Kidney tubule cell (primary cell): ENCODE measurements around the gene FAM53B.
A peak's percentile ranks its signal among the peaks of the same experiment; 100 is the strongest.

Experiments used
- DNase-seq: peaks from one replicate; pipeline ENCODE4 v3.0.0-alpha.2; 2018; ENCODE audit warnings: low spot score

The FAM53B gene

DNA sequence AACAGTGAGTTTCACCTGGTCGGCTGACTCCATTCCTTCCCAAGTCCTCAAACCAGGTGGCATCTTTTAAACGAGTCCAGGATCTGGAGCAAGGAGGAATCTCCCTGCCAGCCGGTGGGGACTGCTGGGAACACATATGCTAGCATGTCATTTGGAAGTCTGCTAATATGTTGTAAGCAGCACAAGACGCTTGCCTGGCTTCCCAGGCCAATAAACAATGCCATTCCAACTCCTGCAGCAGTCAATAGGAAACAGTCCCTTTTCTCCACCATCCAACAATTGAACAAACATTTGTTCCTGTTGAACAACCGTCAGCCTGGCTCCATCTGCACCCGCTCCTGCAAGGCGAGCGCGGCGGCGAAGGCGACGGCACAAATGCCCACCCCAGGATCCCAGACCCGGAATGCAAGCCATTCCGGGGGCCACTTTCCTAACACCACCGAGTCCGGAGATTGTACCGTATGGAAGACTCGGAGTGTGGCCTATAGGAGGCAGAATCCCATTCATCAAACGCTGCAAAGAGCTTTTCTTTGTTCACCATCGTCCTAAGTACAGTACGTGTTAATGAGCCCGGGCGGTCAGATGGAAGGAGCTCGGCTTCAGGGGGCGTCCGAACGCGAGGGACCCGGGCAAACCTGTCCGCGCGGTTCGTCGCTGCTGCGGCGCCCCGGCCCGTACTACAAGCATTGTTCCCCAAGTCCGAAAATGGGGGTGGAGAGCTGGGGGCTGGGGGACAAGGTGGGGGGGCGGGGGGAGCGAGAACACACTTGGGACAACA, 1.6 kb downstream of the FAM53B start:
- DNase-seq, result peak; percentile 37

DNA sequence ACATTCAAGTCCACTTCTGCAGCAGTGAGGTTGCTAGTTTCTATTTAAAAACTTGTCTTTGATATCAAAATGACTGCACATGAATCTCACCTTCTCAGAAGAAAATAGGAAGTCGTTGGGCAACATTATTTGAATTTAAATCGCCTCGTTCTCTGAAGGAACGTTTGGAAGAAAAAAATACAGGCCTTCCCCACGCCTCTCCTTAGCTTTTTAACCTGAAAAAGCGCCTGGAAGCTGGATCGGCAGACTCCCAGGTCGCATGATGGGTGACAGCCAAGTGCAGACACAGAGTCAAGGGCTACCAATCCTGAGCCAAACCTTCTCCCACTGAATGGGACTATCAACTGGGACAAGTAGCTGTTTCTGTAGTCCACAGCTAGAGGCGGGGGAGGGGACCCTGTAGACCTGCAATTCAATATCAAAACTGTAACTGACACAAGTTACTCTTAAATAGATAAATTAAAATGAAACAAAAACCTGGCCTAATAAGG, 2.2 kb downstream of the FAM53B start:
- no peak for DNase-seq

DNA sequence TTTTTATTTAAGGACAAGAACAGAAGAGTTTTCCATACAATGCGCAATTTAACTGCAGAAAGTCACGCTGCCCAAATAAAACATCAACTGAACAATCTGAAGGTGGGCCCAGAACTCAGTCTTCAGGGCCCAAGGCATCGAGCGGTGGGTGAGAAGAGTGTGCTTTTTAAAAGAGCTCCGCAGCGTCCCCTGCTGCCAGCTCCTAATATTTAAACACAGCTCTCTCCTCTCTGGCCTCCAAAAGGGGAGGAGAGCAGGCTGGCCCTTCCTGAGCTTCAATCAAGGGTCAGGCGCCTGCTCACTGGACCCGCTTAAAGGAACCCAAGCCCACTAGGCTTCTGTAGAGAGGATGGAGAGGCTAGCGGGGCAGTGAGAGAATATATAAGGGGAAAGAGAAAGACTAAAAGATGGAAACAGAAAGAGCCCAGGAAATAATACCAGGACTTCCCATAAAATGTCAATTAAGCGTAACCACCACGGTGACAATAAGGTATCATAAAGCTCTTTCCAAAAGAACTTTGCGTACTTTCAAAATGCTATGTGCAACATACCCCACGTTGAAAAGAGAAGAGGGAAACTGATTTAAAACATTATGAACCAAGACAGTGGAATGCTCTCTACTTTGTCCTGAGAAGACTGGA, 2.8 kb downstream of the FAM53B start:
- peak; percentile 81 for DNase-seq

DNA sequence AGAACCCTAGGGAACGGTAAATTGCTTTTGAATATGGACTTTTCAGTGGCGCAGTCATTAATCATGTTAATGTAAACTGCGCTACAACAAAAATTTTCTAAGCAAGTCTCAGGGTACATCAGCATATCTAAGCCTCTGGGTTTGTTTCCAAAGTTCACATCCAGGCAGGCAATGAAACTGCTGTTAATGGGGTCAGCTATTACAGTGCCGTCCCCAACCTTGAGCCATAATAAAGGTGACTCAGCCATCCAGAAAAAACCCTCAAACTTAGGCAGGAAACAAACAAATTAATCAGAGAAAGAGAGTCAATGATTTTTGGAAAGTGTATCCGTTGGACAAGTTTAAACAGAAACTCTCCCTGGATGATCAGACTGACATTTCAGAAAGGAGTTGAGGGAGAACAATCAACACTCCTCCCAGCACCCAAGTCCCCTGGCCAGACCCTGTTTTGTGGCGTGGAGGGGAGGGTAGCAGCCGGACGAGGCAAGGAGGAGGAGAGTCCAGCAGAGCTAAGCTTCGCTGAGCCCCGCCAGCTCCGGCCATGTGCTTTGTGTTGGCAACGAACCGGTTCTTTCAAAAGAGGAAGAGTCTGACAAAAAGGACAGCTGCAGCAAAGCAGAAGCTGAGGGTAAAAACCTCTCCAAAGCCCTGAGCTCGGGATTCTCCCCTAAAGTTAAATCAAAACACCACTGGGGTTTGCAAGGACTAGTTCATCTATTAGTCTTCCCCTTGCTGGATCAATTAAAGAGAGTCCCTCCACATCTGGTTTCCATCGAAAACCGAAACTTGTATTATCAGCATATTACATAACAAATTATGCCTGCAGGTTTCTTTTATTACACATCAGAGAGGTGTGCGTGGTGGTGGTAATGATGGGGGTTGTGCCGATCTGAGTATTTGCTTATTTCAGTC, 3.6 kb downstream of the FAM53B start:
- DNase-seq, result peak; percentile 52

DNA sequence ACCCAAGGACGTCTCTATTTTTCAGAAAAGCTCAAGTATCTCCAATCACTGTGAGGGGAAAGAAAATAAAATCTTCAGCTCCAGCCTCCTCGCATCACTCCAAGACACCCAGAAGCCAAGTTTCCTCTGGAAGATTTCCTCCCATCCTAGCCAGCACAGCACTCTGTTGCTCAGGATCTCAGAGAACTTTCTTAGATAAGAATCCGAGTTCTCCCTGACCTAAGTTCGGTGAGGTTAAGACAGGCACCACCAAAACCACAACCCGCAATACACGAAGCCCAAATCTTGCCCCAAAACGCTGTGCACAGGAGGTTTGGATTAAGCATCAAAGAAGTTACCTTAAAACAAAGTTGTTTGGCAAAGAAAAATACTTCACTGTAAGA, 4.2 kb downstream of the FAM53B start:
- DNase-seq, result no peak

DNA sequence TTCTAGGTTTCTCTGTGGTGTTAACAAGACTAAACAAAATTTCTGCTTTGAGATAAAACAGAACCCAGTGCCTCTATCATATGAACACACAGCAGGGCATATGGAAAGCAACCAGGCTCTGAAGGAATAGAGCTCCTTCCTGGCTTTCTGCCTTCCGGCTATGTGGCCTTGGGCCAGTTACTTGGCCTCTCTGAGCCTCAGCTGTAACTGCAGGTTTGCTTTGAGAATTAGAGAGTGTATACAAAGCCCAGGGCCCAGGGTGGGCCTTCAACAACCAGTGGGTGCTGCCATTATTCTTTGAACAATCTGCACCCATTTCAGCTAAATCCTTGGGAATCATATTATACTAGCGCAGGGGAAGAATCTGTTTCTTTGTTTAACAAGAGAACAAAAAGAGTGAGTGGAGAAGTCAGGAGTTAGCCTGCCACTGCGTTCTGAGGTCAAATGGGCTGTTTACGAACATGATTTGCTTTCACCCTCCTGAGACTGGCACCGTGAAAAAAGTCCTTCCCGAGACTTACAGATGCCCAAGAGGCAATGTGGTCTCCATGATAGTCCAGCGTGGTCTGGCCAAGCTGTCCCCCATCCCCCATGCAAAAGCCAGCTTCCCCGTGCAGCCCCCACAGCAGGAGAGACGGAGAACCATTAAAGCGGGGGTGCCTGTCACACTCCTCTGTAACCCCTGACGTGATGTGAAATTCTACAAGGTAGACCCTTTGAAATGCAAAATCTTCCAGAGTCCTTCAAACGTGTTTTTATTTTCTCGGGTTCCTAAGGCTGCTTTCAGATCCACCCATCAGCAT, 4.9 kb downstream of the FAM53B start:
- DNase-seq, result no peak

DNA sequence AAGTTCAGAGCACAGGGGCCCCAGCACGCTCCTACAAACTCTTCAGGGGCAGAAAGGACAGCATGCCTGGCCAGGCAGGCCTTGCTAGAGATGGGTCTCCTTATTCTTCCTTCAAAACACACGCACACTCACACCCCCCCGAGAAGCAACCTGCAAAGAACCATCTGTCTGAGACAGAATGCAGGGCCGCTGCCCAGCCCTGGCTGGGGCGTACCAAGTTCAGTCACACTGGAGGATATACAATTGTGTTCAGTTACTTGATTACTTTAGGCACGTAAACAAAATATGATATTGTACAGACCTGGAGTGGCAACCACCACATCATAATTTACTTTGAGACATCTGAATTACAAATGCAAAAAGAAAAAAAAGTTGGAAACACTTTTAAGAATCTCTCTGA, 5.7 kb downstream of the FAM53B start:
- no peak for DNase-seq

DNA sequence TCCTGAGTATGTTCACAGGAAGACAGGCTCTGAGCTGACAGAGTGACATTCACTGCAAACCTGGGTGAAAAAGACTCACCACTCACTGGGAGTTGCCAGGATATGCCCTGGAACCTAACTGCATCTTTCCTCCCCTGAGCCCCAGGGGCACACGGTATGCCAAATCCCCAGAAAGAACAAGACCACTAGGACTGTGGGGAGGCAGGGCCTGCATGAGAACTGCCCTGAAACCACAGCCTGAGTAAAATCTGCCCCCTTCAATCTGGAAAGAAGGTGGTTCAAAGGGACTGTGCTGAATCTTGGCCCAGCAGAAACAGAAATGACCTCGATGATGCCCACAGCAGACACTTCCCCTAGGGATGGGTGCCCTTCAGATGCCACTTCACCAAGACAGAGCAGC, 6.5 kb downstream of the FAM53B start:
- DNase-seq, result no peak

DNA sequence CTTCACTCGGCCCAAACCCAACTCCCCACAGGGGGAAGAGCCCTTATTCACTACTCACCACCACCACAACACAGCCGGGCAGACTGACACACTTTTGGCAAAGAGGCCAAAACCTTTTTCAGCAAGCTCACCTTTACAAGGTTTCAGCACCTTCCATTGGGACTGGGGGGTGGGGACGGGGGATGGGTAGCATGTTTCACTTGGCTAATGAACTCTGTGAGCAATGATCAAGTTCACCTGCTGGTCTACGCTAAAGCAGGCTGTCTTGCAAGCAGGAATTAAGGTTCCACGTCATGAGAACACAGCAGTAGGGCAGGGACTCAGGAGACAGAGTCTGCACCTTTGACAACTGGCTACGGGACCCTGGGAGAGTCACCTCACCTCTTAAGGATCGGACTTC, 7.0 kb downstream of the FAM53B start:
- DNase-seq, result peak; percentile 21

DNA sequence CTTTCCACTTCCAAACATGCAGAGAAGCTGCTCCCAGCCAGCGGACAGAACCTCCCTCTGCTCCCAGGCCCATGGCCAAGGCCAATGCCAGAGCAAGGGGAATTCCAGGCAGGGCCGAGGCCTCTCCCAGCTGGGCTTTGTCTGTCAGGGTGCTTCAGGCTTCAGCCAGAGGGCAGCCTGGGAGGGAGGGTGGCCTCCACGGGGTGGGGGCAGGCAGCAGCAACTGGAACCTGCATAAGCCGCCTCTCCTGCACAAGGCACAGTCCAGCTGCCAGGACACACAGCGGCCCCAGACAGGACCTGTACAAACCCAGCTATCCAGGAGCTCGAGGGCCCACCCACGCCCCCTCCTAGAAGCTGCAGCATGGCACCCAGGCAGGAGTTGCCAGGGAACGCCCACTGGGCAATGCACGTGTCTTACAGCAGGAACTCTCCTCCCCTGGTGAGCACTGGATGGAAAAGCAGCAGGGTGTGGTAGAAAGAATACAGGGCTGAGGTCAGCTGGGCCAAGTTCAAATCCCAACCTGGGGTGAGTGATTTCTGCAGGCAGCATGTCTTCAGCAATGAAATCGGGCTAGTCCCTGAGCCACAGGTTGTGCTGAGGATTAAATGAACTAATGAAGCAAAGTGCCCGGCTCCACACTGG, 7.6 kb downstream of the FAM53B start:
- peak; percentile 85 for DNase-seq

DNA sequence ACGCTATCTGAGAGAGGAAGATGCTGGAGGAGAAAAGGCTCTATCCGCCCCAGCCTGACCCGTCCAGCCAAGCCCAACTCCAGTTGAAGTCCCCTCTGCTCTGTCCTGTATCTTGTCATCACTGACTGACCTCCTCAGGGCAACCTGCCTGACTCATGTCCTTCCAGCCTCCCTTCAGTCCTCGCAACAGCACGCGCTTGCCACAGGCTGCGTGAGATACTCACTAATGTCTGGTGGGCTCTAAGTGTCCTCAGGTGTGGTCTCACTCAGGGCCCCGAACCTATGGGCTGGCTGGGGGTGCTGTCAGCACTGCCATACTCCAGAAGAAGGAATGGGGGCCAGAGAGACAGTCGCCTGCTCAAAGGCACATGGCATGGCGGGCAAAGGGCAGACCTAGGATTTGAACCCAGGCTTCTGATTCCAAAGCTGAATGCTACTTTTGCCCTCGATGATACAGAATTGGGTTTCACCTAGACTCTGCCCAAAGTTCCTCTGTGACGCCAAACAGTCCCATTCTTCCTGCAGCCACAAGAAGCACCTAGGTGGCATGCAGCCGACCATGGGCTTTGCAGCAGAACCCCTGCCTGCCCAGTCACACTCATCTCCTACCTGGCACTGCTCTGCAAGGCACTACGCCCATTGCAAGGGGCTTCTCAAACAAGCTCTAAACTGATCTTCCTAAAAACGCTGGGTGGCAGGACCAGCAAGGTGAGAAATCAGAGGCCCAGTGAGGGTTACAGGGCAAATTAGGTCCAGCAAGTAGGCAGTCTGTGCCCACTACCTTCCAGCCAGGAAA, 8.5 kb downstream of the FAM53B start:
- DNase-seq, result peak; percentile 6

DNA sequence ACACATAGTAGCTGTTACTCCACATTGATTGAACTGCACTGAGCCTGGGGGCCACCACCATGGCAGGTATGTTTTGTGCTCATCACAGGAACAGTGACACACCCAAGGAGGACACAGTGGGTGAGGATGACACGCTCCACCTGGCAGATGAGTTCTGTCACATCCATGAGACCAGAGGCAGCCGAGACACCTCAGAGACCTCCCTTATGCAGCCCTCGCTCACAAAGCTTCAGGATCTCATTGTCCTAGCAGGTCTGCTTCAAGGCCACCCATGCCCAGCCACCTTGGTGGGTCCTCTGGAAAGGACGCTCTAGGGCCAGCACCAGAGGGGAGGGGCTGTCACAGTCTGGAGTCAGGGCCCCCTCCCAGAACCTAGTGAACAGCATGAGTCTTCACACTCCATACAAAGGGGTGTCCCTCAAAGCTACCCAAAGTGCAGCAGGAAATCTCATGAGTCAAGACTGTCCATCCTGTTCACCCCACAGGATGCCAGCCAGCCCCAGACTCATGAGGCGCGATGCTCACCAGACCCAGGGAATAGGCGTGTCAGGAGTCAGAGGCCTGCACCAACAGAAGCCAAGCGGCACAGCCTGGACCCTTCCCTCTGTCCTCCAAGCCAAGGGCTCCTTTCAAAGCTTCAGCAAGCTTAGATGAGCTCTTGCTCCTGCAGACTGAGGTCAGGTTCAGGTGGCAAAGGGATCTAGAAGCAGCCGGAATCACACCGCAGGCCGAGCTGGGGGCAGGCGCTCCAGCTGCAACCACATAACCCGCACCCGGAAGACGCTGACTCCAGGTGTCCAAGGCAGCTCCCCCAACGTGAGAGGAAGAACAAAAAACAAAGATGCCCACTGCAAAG, 9.6 kb downstream of the FAM53B start:
- DNase-seq, result peak; percentile 58

DNA sequence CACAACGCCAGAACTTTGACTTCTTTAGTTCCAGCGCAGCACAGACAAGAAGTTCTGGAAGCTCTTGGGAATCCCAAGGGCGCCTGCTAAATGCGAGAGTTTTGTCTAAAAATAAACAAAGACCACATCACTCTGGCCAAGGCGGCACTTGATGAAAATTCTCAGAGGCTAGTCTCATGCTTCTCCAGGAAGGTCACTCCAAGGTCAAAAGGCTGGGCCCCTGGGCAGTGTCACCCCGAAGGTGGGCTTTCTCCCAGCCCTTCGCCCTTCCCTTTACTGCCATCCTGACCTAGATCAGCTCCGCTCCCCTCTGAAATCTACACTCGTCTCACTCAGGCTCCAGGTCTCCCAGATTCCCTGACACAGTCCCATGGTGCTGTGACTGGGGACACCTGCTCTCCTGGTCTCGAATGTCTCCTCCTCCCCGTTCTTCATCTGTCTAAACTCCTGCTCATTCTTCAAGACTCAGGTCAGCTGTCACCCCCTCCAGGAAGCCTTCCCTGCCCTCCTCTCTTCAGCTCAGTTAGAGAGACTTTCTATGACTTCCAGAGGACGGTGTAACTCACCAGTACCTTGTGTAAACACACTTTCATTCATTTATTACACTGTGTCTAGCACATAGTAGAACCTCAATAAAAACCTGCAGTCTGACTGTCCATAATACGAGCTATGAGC, 10.5 kb downstream of the FAM53B start:
- DNase-seq, result no peak

DNA sequence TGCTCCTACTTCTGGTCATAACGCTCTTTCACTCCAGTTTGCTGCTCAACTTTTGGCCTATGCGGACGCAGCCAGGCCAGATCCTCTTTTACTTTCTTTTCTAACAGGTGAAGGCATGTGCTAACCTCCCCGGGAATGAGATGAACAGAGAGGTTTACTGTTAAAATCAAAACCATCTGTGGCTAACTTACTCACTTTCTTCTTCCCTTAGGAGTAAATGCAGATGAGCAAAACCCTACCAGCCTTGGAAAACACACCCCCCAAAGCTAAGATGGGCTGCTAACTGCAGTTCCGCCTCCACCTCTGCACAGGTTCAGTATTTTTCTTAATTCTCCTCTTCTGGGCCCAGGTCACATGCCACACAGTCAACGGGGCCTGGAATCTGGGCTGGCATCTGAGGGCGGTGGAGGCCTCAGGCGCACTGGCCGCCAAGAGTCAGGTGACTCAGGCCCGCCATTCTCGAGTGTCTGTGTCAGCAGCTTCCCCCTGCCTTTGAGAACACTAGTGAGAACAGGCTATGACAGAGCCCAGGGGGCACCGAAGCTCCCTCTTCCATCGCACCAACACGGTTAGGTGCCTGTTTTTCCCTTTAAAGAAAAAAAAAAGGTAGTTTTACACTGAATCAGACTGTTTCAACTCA, 11.1 kb downstream of the FAM53B start:
- peak; percentile 89 for DNase-seq

DNA sequence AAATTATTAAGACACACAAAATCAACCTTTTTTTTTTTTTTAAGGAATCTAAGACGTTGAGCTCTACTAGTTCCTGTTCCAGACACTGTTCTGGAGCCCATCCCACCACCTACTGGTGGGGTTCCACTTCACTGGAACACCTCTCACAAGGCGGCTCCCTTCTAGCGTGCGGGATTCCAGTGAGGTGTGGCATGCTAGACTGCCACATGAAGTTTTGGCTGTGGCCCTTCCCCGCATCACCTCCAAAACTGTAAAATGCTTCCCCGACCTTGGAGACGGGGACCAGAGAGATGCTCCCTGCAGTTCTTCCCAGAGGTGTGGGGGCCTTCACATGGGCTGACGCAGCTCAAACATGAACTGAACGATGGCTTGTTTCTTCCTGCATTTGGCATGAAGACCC, 12.6 kb downstream of the FAM53B start:
- DNase-seq, result no peak

DNA sequence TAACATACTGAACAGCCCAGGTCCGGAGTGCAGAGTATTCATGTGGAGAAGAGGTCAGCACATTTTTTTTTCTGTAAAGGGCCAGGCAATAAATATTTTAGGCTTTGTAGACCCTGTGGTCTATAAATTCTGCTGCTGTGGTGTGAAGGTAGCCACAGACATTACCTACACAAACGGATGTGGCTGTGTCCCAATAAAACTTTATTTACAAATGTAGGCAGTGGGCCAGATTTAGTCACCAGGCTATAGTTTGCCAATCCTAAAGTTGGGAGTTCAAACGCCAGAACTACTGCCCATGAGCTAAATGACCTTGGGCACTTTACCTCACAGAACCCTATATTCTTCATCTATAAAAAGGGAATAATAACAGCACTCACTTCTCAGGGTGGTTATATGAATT, 13.4 kb downstream of the FAM53B start:
- no peak for DNase-seq

DNA sequence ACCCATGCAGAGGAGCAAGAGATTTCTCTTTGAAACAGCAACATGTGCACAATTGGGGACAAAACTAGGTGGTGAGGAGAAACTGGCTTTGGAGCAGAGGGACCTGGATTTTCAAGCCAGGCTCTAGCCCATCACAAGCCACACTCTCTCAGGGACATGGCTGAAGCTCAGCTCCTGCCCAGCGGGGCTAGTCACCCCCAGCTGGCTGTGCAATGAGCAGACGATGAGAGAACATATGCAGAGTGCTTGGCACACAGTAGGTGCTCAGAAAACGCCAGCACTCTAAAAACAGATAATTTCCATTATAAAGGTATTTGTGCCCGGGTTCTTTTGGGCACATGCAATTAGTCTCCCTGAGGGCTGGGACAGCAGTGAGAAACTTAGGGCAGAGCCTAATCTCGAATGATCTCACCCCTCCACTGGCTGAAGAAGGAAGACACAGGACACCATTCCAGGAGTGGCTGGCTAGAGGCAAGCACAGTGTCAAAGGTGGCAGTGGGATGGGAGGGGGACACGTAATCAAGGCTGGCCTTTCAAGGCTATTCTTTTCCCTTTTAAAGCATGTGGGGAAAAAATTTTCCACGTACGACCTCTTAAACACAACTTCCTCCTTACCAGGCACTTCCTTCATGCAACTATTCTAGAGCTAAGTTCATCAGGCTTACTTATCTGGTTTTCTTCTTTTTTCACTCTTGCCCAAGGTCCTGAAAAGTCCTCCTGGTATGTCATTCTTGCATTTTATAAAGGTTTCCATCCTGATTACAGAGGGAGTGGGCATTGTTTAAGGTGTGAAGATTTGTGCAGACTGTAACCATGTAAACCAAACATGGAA, 15.1 kb downstream of the FAM53B start:
- DNase-seq, result no peak
